ENCODE results near the gene MAP7.
"Not testable (repeated sequence)": the region's sequence is repeated elsewhere in the genome, so short reads cannot be mapped to it uniquely, and the experiment has no call there.

Gene MAP7

GRCh38 chr6:136317971-136318370 lies 232.3 kb downstream of the MAP7 start:
- H3K4me1 ChIP-seq (ENCODE audit: control insufficient read depth, insufficient read depth, low read length): no peaks in the 10 kb centered on the region
- no peaks in the 10 kb centered on the region for H3K9me3 ChIP-seq (ENCODE audit: control insufficient read depth, insufficient read depth, low read length)
- no peaks in the 10 kb centered on the region for H3K36me3 ChIP-seq (ENCODE audit: control insufficient read depth, insufficient read depth, low read length)
- no peak overlapping the region for H3K9ac ChIP-seq (ENCODE audit: low read depth, low read length)
- H3K4me3 ChIP-seq (ENCODE audit: low read depth, low read length): no peak overlapping the region
- H3K27me3 ChIP-seq (ENCODE audit: control insufficient read depth, insufficient read depth, low read length): no peaks in the 10 kb centered on the region

GRCh38 chr6:136317021-136317694 lies 233.1 kb downstream of the MAP7 start:
- no peak overlapping the region for H3K9ac ChIP-seq (ENCODE audit: low read depth, low read length)
- H3K4me3 ChIP-seq (ENCODE audit: low read depth, low read length): no peak overlapping the region
- no peaks in the 10 kb centered on the region for H3K4me1 ChIP-seq (ENCODE audit: control insufficient read depth, insufficient read depth, low read length)
- H3K27me3 ChIP-seq (ENCODE audit: control insufficient read depth, insufficient read depth, low read length): no peaks in the 10 kb centered on the region
- H3K36me3 ChIP-seq (ENCODE audit: control insufficient read depth, insufficient read depth, low read length): no peaks in the 10 kb centered on the region
- H3K9me3 ChIP-seq (ENCODE audit: control insufficient read depth, insufficient read depth, low read length): no peaks in the 10 kb centered on the region

DNA sequence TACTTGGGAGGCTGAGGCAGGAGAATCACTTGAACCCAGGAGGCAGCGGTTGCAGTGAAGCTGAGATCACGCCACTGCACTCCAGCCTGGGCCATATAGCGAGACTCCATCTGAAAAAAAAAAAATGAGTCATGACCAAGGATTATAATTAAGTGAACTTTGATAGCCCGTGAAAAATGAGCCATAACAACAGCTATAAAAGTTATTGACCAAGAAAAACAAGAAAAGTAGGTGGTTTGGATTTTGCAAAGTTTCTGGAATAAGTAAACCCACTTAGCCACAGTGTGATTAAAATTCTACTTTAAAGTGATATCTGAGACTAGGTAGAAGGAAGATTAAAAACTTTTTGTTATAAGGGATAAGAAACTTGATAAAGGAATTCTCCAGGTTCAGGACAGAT lies 234.6 kb downstream of the MAP7 start:
- Histone ChIP-seq H3K9me3 (ENCODE audit: control insufficient read depth, insufficient read depth, low read length) (no peaks in the 10 kb centered on the region), H3K27me3 (ENCODE audit: control insufficient read depth, insufficient read depth, low read length) (no peaks in the 10 kb centered on the region), H3K4me1 (ENCODE audit: control insufficient read depth, insufficient read depth, low read length) (no peaks in the 10 kb centered on the region), H3K4me3 (ENCODE audit: low read depth, low read length) (no peak overlapping the region), H3K36me3 (ENCODE audit: control insufficient read depth, insufficient read depth, low read length) (no peaks in the 10 kb centered on the region), H3K9ac (ENCODE audit: low read depth, low read length) (no peak overlapping the region)

DNA sequence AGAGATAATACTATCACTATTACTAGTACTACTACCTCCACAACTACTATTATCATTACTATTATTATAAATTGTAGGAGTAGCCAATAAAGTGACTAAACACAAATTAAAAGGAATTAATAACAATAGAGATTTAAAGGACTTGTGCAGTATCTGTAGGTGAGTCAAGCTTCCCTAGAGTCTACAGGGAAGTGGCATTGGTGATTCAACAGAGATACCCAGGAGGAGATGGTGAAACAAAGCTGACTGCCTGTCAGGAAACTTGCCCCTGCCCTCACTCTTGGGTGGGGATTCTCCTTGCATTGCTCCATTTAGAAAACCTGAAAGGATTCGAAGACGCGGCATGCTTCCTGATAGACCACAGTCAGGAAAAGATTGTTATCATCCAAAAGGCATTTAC lies 237.2 kb downstream of the MAP7 start:
- H3K9ac ChIP-seq (ENCODE audit: low read depth, low read length): no peak overlapping the region
- no peaks in the 10 kb centered on the region for H3K36me3 ChIP-seq (ENCODE audit: control insufficient read depth, insufficient read depth, low read length)
- H3K9me3 ChIP-seq (ENCODE audit: control insufficient read depth, insufficient read depth, low read length): no peaks in the 10 kb centered on the region
- no peaks in the 10 kb centered on the region for H3K27me3 ChIP-seq (ENCODE audit: control insufficient read depth, insufficient read depth, low read length)
- H3K4me1 ChIP-seq (ENCODE audit: control insufficient read depth, insufficient read depth, low read length): no peaks in the 10 kb centered on the region
- H3K4me3 ChIP-seq (ENCODE audit: low read depth, low read length): no peak overlapping the region

DNA sequence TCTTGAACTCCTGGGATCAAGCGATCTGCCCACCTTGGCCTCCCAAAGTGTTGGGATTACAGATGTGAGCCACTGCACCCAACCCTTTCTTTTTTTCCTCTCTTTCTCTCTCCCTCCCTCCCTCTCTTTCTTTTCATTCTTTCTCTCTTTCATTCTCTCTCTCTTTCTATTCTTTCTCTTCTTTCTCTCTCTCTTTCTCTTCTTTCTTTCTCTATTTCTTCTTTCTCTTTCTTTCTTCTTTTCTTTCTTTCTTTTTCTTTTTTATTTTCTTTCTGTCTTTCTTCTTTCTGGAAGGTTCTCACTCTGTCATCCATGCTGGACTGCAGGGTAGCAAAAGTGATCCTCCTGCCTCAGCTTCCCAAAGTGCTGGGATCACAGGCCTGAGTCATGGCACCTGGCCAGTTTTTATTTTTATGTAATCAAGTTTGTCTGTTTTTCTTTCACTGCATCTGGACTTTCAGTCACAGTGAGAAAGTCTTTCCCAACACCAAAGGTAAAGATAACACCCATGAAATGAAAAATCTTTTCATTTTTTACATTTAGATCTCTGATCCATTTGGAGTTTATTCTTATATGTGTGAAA lies 240.4 kb downstream of the MAP7 start:
- Histone ChIP-seq H3K4me3 (ENCODE audit: low read depth, low read length) (no peak overlapping the region), H3K9me3 (ENCODE audit: control insufficient read depth, insufficient read depth, low read length) (no peaks in the 10 kb centered on the region), H3K9ac (ENCODE audit: low read depth, low read length) (no peak overlapping the region), H3K4me1 (ENCODE audit: control insufficient read depth, insufficient read depth, low read length) (no peaks in the 10 kb centered on the region), H3K36me3 (ENCODE audit: control insufficient read depth, insufficient read depth, low read length) (no peaks in the 10 kb centered on the region), H3K27me3 (ENCODE audit: control insufficient read depth, insufficient read depth, low read length) (no peaks in the 10 kb centered on the region)

DNA sequence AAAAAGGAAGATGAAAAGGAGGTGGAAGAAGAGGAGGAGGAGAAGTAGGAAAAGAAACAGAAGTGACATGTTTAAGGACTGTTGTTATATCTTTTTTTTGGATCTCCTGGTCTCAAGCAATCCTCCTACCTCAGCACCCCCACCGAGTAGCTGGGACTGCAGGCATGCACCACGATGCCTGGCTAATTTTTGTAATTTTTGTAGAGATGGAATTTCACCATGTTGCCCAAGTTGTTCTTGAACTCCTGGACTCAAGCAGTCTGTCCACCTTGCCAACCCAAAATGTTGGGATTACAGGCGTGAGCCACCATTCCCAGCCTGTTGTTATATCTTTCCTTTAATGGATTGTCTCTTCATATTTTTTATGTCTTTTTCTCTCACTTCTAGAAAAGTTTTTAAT lies 241.1 kb downstream of the MAP7 start:
- no peaks in the 10 kb centered on the region for H3K36me3 ChIP-seq (ENCODE audit: control insufficient read depth, insufficient read depth, low read length)
- H3K4me3 ChIP-seq (ENCODE audit: low read depth, low read length): no peak overlapping the region
- no peak overlapping the region for H3K9ac ChIP-seq (ENCODE audit: low read depth, low read length)
- H3K4me1 ChIP-seq (ENCODE audit: control insufficient read depth, insufficient read depth, low read length): no peaks in the 10 kb centered on the region
- no peaks in the 10 kb centered on the region for H3K27me3 ChIP-seq (ENCODE audit: control insufficient read depth, insufficient read depth, low read length)
- no peaks in the 10 kb centered on the region for H3K9me3 ChIP-seq (ENCODE audit: control insufficient read depth, insufficient read depth, low read length)

- H3K9ac ChIP-seq (ENCODE audit: low read depth, low read length); H3K9me3 ChIP-seq (ENCODE audit: control insufficient read depth, insufficient read depth, low read length); H3K36me3 ChIP-seq (ENCODE audit: control insufficient read depth, insufficient read depth, low read length); H3K4me3 ChIP-seq (ENCODE audit: low read depth, low read length); H3K4me1 ChIP-seq (ENCODE audit: control insufficient read depth, insufficient read depth, low read length); H3K27me3 ChIP-seq (ENCODE audit: control insufficient read depth, insufficient read depth, low read length): not testable (repeated sequence)
Observed at GRCh38 chr6:136308469-136308868, 241.8 kb downstream of the MAP7 start.

DNA sequence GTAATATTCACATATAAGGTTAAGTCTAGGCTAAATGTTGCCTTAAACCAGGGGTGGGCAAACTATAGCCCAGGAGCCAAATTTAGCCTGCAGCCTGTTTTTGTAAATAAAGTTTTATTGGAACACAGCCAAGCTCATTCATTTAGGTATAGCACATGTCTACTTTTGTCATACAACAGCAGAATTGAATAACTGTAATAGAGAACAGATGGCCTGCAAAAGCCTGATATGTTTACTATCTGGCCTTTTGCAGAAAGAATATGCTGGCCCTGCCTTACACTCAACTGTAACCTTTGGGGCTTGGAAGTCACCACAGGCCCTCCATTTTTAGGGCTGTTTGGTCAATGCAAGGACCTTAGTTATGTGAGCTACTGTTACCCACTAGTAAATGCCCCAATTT lies 242.9 kb downstream of the MAP7 start:
- H3K4me3 ChIP-seq (ENCODE audit: low read depth, low read length): no peak overlapping the region
- no peaks in the 10 kb centered on the region for H3K27me3 ChIP-seq (ENCODE audit: control insufficient read depth, insufficient read depth, low read length)
- no peaks in the 10 kb centered on the region for H3K36me3 ChIP-seq (ENCODE audit: control insufficient read depth, insufficient read depth, low read length)
- H3K9me3 ChIP-seq (ENCODE audit: control insufficient read depth, insufficient read depth, low read length): no peaks in the 10 kb centered on the region
- H3K4me1 ChIP-seq (ENCODE audit: control insufficient read depth, insufficient read depth, low read length): no peaks in the 10 kb centered on the region
- H3K9ac ChIP-seq (ENCODE audit: low read depth, low read length): no peak overlapping the region

GRCh38 chr6:136306466-136306865 lies 243.8 kb downstream of the MAP7 start:
- H3K27me3 ChIP-seq (ENCODE audit: control insufficient read depth, insufficient read depth, low read length): no peaks in the 10 kb centered on the region
- no peak overlapping the region for H3K9ac ChIP-seq (ENCODE audit: low read depth, low read length)
- H3K9me3 ChIP-seq (ENCODE audit: control insufficient read depth, insufficient read depth, low read length): no peaks in the 10 kb centered on the region
- H3K36me3 ChIP-seq (ENCODE audit: control insufficient read depth, insufficient read depth, low read length): no peaks in the 10 kb centered on the region
- H3K4me1 ChIP-seq (ENCODE audit: control insufficient read depth, insufficient read depth, low read length): no peaks in the 10 kb centered on the region
- H3K4me3 ChIP-seq (ENCODE audit: low read depth, low read length): no peak overlapping the region

DNA sequence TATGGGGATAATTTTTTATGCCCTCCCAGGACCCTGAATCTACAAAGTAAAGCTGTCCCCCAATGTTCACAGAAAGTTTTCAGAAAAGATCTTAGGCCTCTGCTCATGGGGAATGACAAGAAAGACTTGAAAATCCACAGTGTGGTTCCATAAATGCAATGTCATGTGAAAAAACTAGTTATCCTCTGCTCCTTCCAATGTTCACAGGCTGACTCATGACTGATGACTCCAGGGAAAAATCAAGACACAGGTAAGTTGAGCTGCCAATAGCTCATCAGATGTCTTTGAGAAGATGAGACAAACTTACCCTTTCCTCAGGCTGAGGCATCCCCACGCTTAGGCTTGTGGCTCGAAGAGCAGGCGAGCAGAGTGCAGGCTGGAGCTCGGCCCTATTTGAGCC lies 245.8 kb downstream of the MAP7 start:
- Histone ChIP-seq H3K4me3 (ENCODE audit: low read depth, low read length) (no peak overlapping the region), H3K9ac (ENCODE audit: low read depth, low read length) (no peak overlapping the region), H3K4me1 (ENCODE audit: control insufficient read depth, insufficient read depth, low read length) (no peaks in the 10 kb centered on the region), H3K27me3 (ENCODE audit: control insufficient read depth, insufficient read depth, low read length) (no peaks in the 10 kb centered on the region), H3K36me3 (ENCODE audit: control insufficient read depth, insufficient read depth, low read length) (no peaks in the 10 kb centered on the region), H3K9me3 (ENCODE audit: control insufficient read depth, insufficient read depth, low read length) (no peaks in the 10 kb centered on the region)

DNA sequence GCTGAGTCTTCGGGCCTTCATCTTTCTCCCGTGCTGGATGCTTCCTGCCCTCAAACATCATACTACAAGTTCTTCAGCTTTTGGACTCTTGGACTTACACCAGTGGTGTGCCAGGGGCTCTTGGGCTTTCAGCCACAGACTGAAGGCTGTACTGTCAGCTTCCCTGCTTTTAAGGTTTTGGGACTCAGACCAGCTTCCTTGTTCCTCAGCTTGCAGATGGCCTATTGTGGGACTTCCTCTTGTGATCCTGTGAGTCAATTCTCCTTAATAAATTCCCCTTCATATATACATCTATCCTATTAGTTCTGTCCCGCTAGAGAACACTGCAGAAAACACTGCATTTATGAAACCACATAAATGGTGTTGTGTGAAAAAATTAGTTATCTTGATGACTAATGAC lies 246.7 kb downstream of the MAP7 start:
- Histone ChIP-seq H3K27me3 (ENCODE audit: control insufficient read depth, insufficient read depth, low read length) (no peaks in the 10 kb centered on the region), H3K36me3 (ENCODE audit: control insufficient read depth, insufficient read depth, low read length) (no peaks in the 10 kb centered on the region), H3K9ac (ENCODE audit: low read depth, low read length) (no peak overlapping the region), H3K9me3 (ENCODE audit: control insufficient read depth, insufficient read depth, low read length) (no peaks in the 10 kb centered on the region), H3K4me3 (ENCODE audit: low read depth, low read length) (no peak overlapping the region), H3K4me1 (ENCODE audit: control insufficient read depth, insufficient read depth, low read length) (no peaks in the 10 kb centered on the region)

DNA sequence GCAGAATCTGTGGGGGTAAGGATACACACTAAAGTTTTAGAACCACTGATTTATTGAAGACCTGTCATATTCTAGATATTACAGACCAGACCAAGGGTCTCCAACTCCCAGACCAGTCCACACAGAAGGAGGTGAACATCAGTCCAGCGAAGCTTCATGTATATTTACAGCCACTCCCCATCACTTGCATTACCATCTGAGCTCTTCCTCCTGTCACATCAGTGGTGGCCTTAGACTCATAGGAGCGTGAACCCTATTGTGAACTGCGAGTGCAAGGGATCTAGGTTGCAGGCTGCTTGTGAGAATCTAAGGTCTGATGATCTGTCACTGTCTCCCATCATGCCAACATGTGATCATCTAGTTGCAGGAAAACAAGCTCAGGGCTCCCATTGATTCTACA lies 255.6 kb downstream of the MAP7 start:
- peaks cover 3% of the 10 kb centered on the region for H3K4me1 ChIP-seq (ENCODE audit: control insufficient read depth, insufficient read depth, low read length)
- no peak overlapping the region for H3K9ac ChIP-seq (ENCODE audit: low read depth, low read length)
- no peaks in the 10 kb centered on the region for H3K9me3 ChIP-seq (ENCODE audit: control insufficient read depth, insufficient read depth, low read length)
- H3K36me3 ChIP-seq (ENCODE audit: control insufficient read depth, insufficient read depth, low read length): no peaks in the 10 kb centered on the region
- H3K4me3 ChIP-seq (ENCODE audit: low read depth, low read length): no peak overlapping the region
- H3K27me3 ChIP-seq (ENCODE audit: control insufficient read depth, insufficient read depth, low read length): no peaks in the 10 kb centered on the region
